Trophoblast cell (in vitro differentiated cells and primary cell): ENCODE results near the gene SEC14L6.

Experiments used
- DNase-seq, 2 donors: peaks; one replicate each; pipeline ENCODE4 v3.0.0-alpha.2; 2016
- H2AFZ ChIP-seq: 2 replicates; pipeline ENCODE4 v1.6.1; 2013; ENCODE audit warnings: low read length, moderate library complexity, mild to moderate bottlenecking; ENCODE audit not compliant: insufficient read depth, poor library complexity
- H2AK5ac ChIP-seq: 2 replicates; pipeline ENCODE4 v1.6.1; 2013; ENCODE audit warnings: mild to moderate bottlenecking, low read length
- H2BK120ac ChIP-seq: 2 replicates; pipeline ENCODE4 v1.6.1; 2013; ENCODE audit warnings: low read length, mild to moderate bottlenecking, moderate library complexity; ENCODE audit not compliant: insufficient read depth, poor library complexity
- H2BK12ac ChIP-seq: 2 replicates; pipeline ENCODE4 v1.6.1; 2013; ENCODE audit warnings: mild to moderate bottlenecking, low read length, moderate library complexity
- H2BK5ac ChIP-seq: 2 replicates; pipeline ENCODE4 v1.6.1; 2013; ENCODE audit warnings: low read length, low read depth, moderate library complexity, mild to moderate bottlenecking; ENCODE audit not compliant: poor library complexity
- H3K14ac ChIP-seq: 2 replicates; pipeline ENCODE4 v1.6.1; 2013; ENCODE audit warnings: mild to moderate bottlenecking, low read length
- H3K18ac ChIP-seq: 2 replicates; pipeline ENCODE4 v1.6.1; 2013; ENCODE audit warnings: mild to moderate bottlenecking, low read length
- H3K23ac ChIP-seq: 2 replicates; pipeline ENCODE4 v1.6.1; 2013; ENCODE audit warnings: low read length
- H3K27ac ChIP-seq: 2 replicates; pipeline ENCODE4 v1.5.1; 2013; ENCODE audit warnings: low read depth, mild to moderate bottlenecking, inconsistent platforms, low read length, moderate library complexity
- H3K27me3 ChIP-seq: 2 replicates; pipeline ENCODE4 v1.6.1; 2013; ENCODE audit warnings: inconsistent platforms, mild to moderate bottlenecking, low read length, moderate library complexity; ENCODE audit not compliant: insufficient read depth
- H3K36me3 ChIP-seq, 2 experiments: 1 replicate in 1 of 2; 2 replicates in 1 of 2; pipeline ENCODE4 v1.6.1; 2013; ENCODE audit warnings: low read length in 2 of 2, mild to moderate bottlenecking in 2 of 2, moderate library complexity in 1 of 2; ENCODE audit not compliant: insufficient read depth in 2 of 2, control insufficient read depth in 1 of 2
- H3K4ac ChIP-seq: 2 replicates; pipeline ENCODE4 v1.6.1; 2013; ENCODE audit warnings: low read depth, mild to moderate bottlenecking, low read length, moderate library complexity
- H3K4me1 ChIP-seq, 2 experiments: 1 replicate in 1 of 2; 2 replicates in 1 of 2; pipeline ENCODE4 v1.6.1; 2013; ENCODE audit warnings: low read length in 2 of 2, mild to moderate bottlenecking in 2 of 2, moderate library complexity in 1 of 2; ENCODE audit not compliant: insufficient read depth in 2 of 2, control insufficient read depth in 1 of 2
- H3K4me2 ChIP-seq: 2 replicates; pipeline ENCODE4 v1.6.1; 2013; ENCODE audit warnings: inconsistent platforms, mild to moderate bottlenecking, low read length, moderate library complexity
- H3K4me3 ChIP-seq: 2 replicates; pipeline ENCODE4 v1.5.1; 2013; ENCODE audit warnings: mild to moderate bottlenecking, low read depth, low read length, inconsistent platforms
- H3K79me1 ChIP-seq: one replicate; pipeline ENCODE4 v1.6.1; 2013; ENCODE audit warnings: low read length
- H3K79me2 ChIP-seq: 2 replicates; pipeline ENCODE4 v1.6.1; 2013; ENCODE audit warnings: low read length, mild to moderate bottlenecking; ENCODE audit not compliant: control insufficient read depth, insufficient read depth, poor library complexity
- H3K9ac ChIP-seq: 2 replicates; pipeline ENCODE4 v1.6.1; 2013; ENCODE audit warnings: mild to moderate bottlenecking, low read length
- H3K9me3 ChIP-seq: 2 replicates; pipeline ENCODE4 v1.6.1; 2013; ENCODE audit warnings: low read depth, mild to moderate bottlenecking, control low read depth, inconsistent platforms, low read length; ENCODE audit not compliant: insufficient read depth
- H4K12ac ChIP-seq: 2 replicates; pipeline ENCODE4 v1.6.1; 2013; ENCODE audit warnings: low read depth, mild to moderate bottlenecking, low read length, moderate library complexity
- H4K8ac ChIP-seq: 2 replicates; pipeline ENCODE4 v1.6.1; 2013; ENCODE audit warnings: low read depth, mild to moderate bottlenecking, low read length, moderate library complexity
- H4K91ac ChIP-seq: one replicate; pipeline ENCODE4 v1.6.1; 2013; ENCODE audit warnings: low read depth, mild to moderate bottlenecking, low read length, moderate library complexity
- WGBS: extraction: QIAGEN DNeasy Blood & Tissue Kit; methylation state at CpG from one replicate; pipeline ENCODE4 v1.1.7; 2013; ENCODE audit warnings: missing lambda C conversion rate; ENCODE audit not compliant: insufficient read length, insufficient coverage; ENCODE audit errors: extremely low coverage; 5-methylcytosine and 5-hydroxymethylcytosine counted together

Gene SEC14L6

DNA sequence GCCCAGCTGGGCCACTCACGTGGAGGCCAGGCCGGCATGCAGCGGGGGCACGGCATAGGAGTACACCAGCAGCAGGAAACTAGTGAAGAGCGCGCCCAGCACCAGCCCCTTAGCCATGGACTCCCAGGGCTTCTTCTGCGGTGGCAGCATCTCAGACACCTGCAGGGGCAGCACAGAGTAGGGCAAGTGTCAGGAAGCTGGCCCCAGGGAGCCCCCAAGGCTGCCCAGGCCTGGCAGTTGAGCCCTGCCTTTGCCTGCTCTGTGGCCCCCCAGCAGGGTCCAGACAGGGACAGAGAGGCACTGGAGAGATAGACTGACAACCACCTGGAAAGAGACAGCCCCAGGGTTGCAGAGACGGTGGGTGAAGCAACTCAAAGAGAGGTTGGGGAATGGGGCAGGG lies 10.7 kb upstream of the SEC14L6 start:
- Histone ChIP-seq H3K18ac (no peak overlapping the region), H3K79me2 (no peaks in the 10 kb centered on the region), H3K23ac (no peak overlapping the region), H3K36me3 (no peaks in the 10 kb centered on the region), H3K27ac (no peak overlapping the region), H4K12ac (no peak overlapping the region), H2AK5ac (no peak overlapping the region), H3K79me1 (no peaks in the 10 kb centered on the region), H3K27me3 (no peaks in the 10 kb centered on the region), H3K4me1 (peaks cover 0 to 7% of the 10 kb centered on the region in 2 experiments), H3K9ac (no peak overlapping the region), H2BK12ac (no peak overlapping the region), H3K4ac (no peak overlapping the region), H4K91ac (no peak overlapping the region), H2BK5ac (no peak overlapping the region), H4K8ac (no peak overlapping the region), H3K14ac (no peak overlapping the region), H3K9me3 (peaks cover 1% of the 10 kb centered on the region), H3K4me3 (no peak overlapping the region), H2AFZ (no peak overlapping the region), H2BK120ac (no peak overlapping the region), H3K4me2 (no peak overlapping the region)
- no peak for DNase-seq
- WGBS: no CpG with 5 or more reads among the region's 8 CpGs

DNA sequence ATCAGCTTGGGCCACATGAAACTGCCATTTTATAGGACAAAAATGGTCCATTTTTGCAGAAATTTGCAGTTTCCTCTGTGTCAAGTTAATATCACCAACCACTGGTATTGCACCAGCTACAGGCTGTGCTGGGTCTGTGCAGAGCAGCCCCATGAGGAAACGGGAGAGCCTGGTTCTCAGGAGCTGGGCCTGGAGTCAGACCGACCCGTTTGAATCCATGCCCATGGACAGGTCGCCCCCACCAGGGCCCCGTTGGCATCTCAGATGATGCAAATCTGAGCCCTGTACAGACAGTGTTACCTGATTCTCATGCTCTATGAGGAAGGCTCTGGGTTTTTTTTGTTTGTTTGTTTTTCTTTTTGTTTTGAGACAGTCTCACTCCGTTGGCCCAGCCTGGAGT lies 9.8 kb upstream of the SEC14L6 start:
- H3K9me3 ChIP-seq: peaks cover 1% of the 10 kb centered on the region
- no peak overlapping the region for H3K27ac ChIP-seq
- H2BK5ac ChIP-seq: no peak overlapping the region
- H2BK12ac ChIP-seq: no peak overlapping the region
- no peak overlapping the region for H3K9ac ChIP-seq
- H3K4me2 ChIP-seq: no peak overlapping the region
- H2AFZ ChIP-seq: no peak overlapping the region
- no peak overlapping the region for H3K4me3 ChIP-seq
- no peak overlapping the region for H4K8ac ChIP-seq
- H3K14ac ChIP-seq: no peak overlapping the region
- no peak for DNase-seq
- no peaks in the 10 kb centered on the region for H3K36me3 ChIP-seq
- no peak overlapping the region for H4K91ac ChIP-seq
- no peak overlapping the region for H3K18ac ChIP-seq
- H3K23ac ChIP-seq: no peak overlapping the region
- no peak overlapping the region for H2BK120ac ChIP-seq
- H3K79me2 ChIP-seq: no peaks in the 10 kb centered on the region
- H3K4ac ChIP-seq: no peak overlapping the region
- H4K12ac ChIP-seq: no peak overlapping the region
- no CpG with 5 or more reads among the region's 6 CpGs for WGBS
- peaks cover 0 to 2% of the 10 kb centered on the region in 2 experiments for H3K4me1 ChIP-seq
- no peak overlapping the region for H2AK5ac ChIP-seq
- no peaks in the 10 kb centered on the region for H3K27me3 ChIP-seq
- no peaks in the 10 kb centered on the region for H3K79me1 ChIP-seq

DNA sequence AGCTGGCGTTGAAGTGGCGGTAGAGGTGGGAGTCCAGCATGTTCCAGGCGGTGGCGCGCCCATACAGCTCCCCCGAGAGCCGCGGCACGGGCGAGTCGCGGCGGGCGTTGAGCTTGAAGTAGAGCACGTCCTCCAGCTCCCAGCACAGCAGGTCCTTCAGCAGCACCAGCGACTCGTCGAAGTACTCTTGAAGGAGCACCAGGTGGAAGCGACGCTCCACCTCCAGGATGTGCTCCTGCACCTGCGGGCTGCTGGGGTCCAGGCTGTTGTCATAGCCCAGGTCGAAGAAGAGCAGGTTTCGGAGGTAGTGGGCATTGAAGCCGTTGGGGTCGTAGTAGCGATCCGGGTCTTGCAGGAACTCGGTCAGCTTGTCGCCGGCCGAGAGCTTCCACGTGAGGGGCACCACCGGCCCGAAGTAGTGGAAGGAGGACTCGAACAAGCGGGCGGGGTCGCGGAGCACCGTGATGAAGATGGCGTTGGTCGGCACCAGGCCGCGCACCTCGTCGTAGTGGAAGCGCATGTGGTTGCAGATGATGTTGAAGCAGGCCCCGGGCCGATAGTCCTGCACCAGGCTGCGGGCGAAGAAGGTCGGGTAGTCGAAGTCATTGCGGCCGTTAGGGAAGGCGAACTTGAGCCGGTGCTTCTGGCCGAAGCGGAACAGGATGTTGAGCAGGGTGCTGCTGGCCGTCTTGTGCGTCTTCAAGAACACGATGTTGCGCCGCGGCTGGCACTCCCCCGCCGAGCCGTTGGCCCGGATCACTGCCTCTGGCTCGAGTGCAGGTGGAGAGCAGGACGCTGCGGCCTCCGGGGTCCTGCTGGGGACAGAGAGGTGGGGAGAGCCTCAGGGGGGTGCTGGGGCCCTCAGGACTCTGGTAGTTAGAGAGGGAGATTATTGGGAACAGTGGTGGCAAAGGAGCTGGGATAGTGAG lies 9.0 kb upstream of the SEC14L6 start:
- no peak overlapping the region for H4K8ac ChIP-seq
- no peaks in the 10 kb centered on the region for H3K4me1 ChIP-seq
- H3K18ac ChIP-seq: no peak overlapping the region
- no peak overlapping the region for H2AK5ac ChIP-seq
- H4K12ac ChIP-seq: no peak overlapping the region
- no peak overlapping the region for H3K27ac ChIP-seq
- no peak for DNase-seq
- no peaks in the 10 kb centered on the region for H3K27me3 ChIP-seq
- no peak overlapping the region for H2BK120ac ChIP-seq
- H3K79me2 ChIP-seq: no peaks in the 10 kb centered on the region
- H4K91ac ChIP-seq: no peak overlapping the region
- H3K4me3 ChIP-seq: no peak overlapping the region
- H3K79me1 ChIP-seq: no peaks in the 10 kb centered on the region
- H3K23ac ChIP-seq: no peak overlapping the region
- no peak overlapping the region for H3K4ac ChIP-seq
- no peak overlapping the region for H3K9ac ChIP-seq
- H2BK5ac ChIP-seq: no peak overlapping the region
- WGBS: no CpG with 5 or more reads among the region's 73 CpGs
- no peak overlapping the region for H3K14ac ChIP-seq
- H3K4me2 ChIP-seq: no peak overlapping the region
- no peak overlapping the region for H2AFZ ChIP-seq
- H2BK12ac ChIP-seq: no peak overlapping the region
- H3K36me3 ChIP-seq: no peaks in the 10 kb centered on the region
- peaks cover 1% of the 10 kb centered on the region for H3K9me3 ChIP-seq

DNA sequence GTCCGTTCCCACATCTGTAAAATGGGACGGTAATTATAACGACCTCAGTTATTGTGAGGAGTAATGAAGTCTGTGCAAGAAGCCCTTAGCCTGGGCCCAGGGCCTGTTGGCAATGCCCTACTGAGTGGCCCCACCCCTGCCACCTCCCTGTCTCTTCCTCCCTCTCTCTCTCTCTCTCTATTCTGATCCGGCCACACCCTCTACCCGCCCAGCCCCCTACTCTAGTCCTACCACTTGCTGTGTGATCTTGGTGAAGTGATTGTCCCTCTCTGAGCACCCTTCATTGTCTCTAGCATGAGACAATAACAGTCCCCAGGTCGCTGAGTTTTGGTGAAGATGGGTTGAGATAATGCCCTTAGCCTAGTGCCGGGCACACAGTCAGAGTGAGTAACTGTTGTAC lies 7.4 kb upstream of the SEC14L6 start:
- Histone ChIP-seq H3K23ac (no peak overlapping the region), H3K27me3 (no peaks in the 10 kb centered on the region), H3K18ac (no peak overlapping the region), H3K4me3 (no peak overlapping the region), H3K4me2 (no peak overlapping the region), H3K9ac (no peak overlapping the region), H4K8ac (no peak overlapping the region), H3K14ac (no peak overlapping the region), H2BK120ac (no peak overlapping the region), H3K4ac (no peak overlapping the region), H3K9me3 (peaks cover 1% of the 10 kb centered on the region), H2AK5ac (no peak overlapping the region), H3K27ac (no peak overlapping the region), H3K36me3 (no peaks in the 10 kb centered on the region), H4K91ac (no peak overlapping the region), H3K79me2 (no peaks in the 10 kb centered on the region), H3K4me1 (no peaks in the 10 kb centered on the region), H2BK5ac (no peak overlapping the region), H4K12ac (no peak overlapping the region), H2AFZ (no peak overlapping the region), H2BK12ac (no peak overlapping the region), H3K79me1 (no peaks in the 10 kb centered on the region)
- WGBS: no CpG with 5 or more reads among the region's 7 CpGs
- DNase-seq: no peak
